GM23338 (cell line): ENCODE data around the gene ZFYVE28. TPM values are rescaled to one million over a fixed set of nuclear protein-coding genes. Genes with fewer than 3 reads are reported as not detected.

ENCODE experiments used
- ATAC-seq: fragments of 200-7000 bp; cut with Tn5 transposase; 3 replicates; pipeline ENCODE4 v1.9.1; 2020
- DNase-seq: peaks from one replicate; pipeline ENCODE4 v3.0.0-alpha.2; 2015; ENCODE audit warnings: low spot score
- H2AFZ ChIP-seq: fragments of 200-600 bp; sonication (generic); 2 replicates; pipeline ENCODE4 v1.8.0; 2016; ENCODE audit warnings: antibody characterized with exemption, mild to moderate bottlenecking, moderate library complexity
- H3F3A ChIP-seq: fragments of 200-600 bp; sonication (generic); replicated peaks from 2 replicates; pipeline ENCODE4 v1.8.0; 2017; ENCODE audit warnings: antibody characterized with exemption, mixed run types, low read depth
- H3K27ac ChIP-seq: fragments of 200-600 bp; sonication (generic); 2 replicates; pipeline ENCODE4 v1.6.1; 2016; ENCODE audit warnings: low read depth
- H3K27me3 ChIP-seq: fragments of 200-600 bp; sonication (generic); 2 replicates; pipeline ENCODE4 v1.8.0; 2016; ENCODE audit warnings: mild to moderate bottlenecking, mixed run types, moderate library complexity; ENCODE audit not compliant: insufficient read depth
- H3K36me3 ChIP-seq: fragments of 200-600 bp; sonication (generic); 2 replicates; pipeline ENCODE4 v1.8.0; 2016; ENCODE audit warnings: mild to moderate bottlenecking; ENCODE audit not compliant: insufficient read depth
- H3K4me1 ChIP-seq: fragments of 200-600 bp; sonication (generic); 2 replicates; pipeline ENCODE4 v1.8.0; 2016; ENCODE audit warnings: mild to moderate bottlenecking, moderate library complexity; ENCODE audit not compliant: insufficient read depth
- H3K4me2 ChIP-seq: fragments of 200-600 bp; sonication (generic); 2 replicates; pipeline ENCODE4 v1.7.1; 2017; ENCODE audit warnings: mixed run types
- H3K4me3 ChIP-seq: fragments of 200-600 bp; sonication (generic); 2 replicates; pipeline ENCODE4 v1.6.1; 2016; ENCODE audit warnings: mixed run types
- H3K79me2 ChIP-seq: fragments of 200-600 bp; sonication (generic); replicated peaks from 2 replicates; pipeline ENCODE4 v1.8.0; 2017; ENCODE audit warnings: mild to moderate bottlenecking; ENCODE audit not compliant: insufficient read depth
- H3K9me2 ChIP-seq: fragments of 200-600 bp; sonication (generic); 2 replicates; pipeline ENCODE4 v1.8.0; 2017; ENCODE audit not compliant: insufficient read depth
- H4K20me1 ChIP-seq: fragments of 200-600 bp; sonication (generic); replicated peaks from 2 replicates; pipeline ENCODE4 v1.8.0; 2017; ENCODE audit warnings: mild to moderate bottlenecking; ENCODE audit not compliant: insufficient read depth
- H3K27ac Mint-ChIP-seq: 2 replicates; pipeline ENCODE4 v1.8.0; 2020; ENCODE audit warnings: inconsistent platforms, mild to moderate bottlenecking, moderate library complexity, mixed read lengths
- H3K27me3 Mint-ChIP-seq: 3 replicates; pipeline ENCODE4 v1.8.0; 2022; ENCODE audit warnings: low read depth, mild to moderate bottlenecking, moderate library complexity, mixed read lengths, inconsistent platforms; ENCODE audit not compliant: insufficient read depth, poor library complexity
- H3K36me3 Mint-ChIP-seq: 3 replicates; pipeline ENCODE4 v1.8.0; 2021; ENCODE audit warnings: low read depth, mild to moderate bottlenecking, inconsistent platforms, moderate library complexity, mixed read lengths
- H3K4me1 Mint-ChIP-seq: 3 replicates; pipeline ENCODE4 v1.8.0; 2020; ENCODE audit warnings: mild to moderate bottlenecking, inconsistent platforms, mixed read lengths
- H3K4me3 Mint-ChIP-seq: 3 replicates; pipeline ENCODE4 v1.8.0; 2021; ENCODE audit warnings: moderate library complexity, mild to moderate bottlenecking, inconsistent platforms, mixed read lengths
- H3K9me3 Mint-ChIP-seq: 3 replicates; pipeline ENCODE4 v1.8.0; 2020; ENCODE audit warnings: moderate library complexity, mild to moderate bottlenecking, inconsistent platforms, mixed read lengths
- CREB1 ChIP-seq: fragments of 250-450 bp; sonication (Bioruptor Pico); IDR thresholded peaks from 2 replicates; pipeline ENCODE4 v1.5.0; 2020; ENCODE audit warnings: low read depth, mild to moderate bottlenecking, moderate library complexity
- CTCF ChIP-seq, 2 experiments: fragments of 200-600 bp in 1 of 2; sonication (generic) in 1 of 2; conservative IDR thresholded peaks; 2 replicates each; pipeline versions ENCODE4 v1.5.1 to v1.6.1; 2016 to 2017; ENCODE audit warnings: antibody characterized with exemption in 2 of 2, low read depth in 2 of 2, mild to moderate bottlenecking in 2 of 2, moderate library complexity in 1 of 2
- EZH2phosphoT487 ChIP-seq: fragments of 200-600 bp; sonication (generic); IDR thresholded peaks from one replicate; pipeline ENCODE4 v1.8.1; 2018; ENCODE audit warnings: antibody characterized with exemption; ENCODE audit not compliant: unreplicated experiment
- JUNB ChIP-seq: IDR thresholded peaks from one replicate; pipeline ENCODE4 v1.6.1; 2016; ENCODE audit warnings: antibody characterized with exemption; ENCODE audit not compliant: unreplicated experiment
- POLR2AphosphoS5 ChIP-seq: IDR thresholded peaks from 2 replicates; pipeline ENCODE4 v1.6.1; 2016; ENCODE audit warnings: antibody characterized with exemption, low read depth
- polyA plus RNA-seq: library from polyadenylated mRNA; unstranded; fragments of >200 nt; fragmentation: Nextera tagmentation; extraction: Ambion mirVana; gene quantifications from 2 replicates; pipeline ENCODE4 v1.2.1, GENCODE V29; 2016
- total RNA-seq: library from RNA; depleted of rRNA; stranded (reverse); fragments of >200 nt; shearing (Covaris generic); gene quantifications from 2 replicates; pipeline ENCODE4 v1.2.3, GENCODE V29; 2014
- TF ChIP-seq, protein P1 (sequence below): fragments of 250-450 bp; sonication (Bioruptor Pico); IDR thresholded peaks from 2 replicates; pipeline ENCODE4 v1.5.0; 2020; ENCODE audit warnings: mild to moderate bottlenecking, moderate library complexity

Gene ZFYVE28
- total and polyA plus RNA-seq, 2 experiments from 2014 or later = 2.6 to 4.6 TPM

- Histone ChIP-seq H3K36me3 (no peaks in the 10 kb centered on the region), H2AFZ (peak overlapping the region; percentile 99), H3F3A (peaks cover 14% of the 10 kb centered on the region), H3K9me2 (no peaks in the 10 kb centered on the region), H3K79me2 (peaks cover 6% of the 10 kb centered on the region), H4K20me1 (0 out of 2 replicates have a peak, but pooled peaks cover 4% of the 10 kb centered on the region), H3K27me3 (peaks cover 28% of the 10 kb centered on the region), H3K27ac (no peak overlapping the region), H3K4me2 (peak overlapping the region; percentile 88), H3K4me3 (peak overlapping the region; percentile 68), H3K4me1 (peaks cover 10% of the 10 kb centered on the region; the same call in 1 of the 2 replicates)
- H3K27ac Mint-ChIP-seq = no peak overlapping the region
- DNase-seq (peak; percentile 87), ATAC-seq (peak; percentile 88)
- H3K36me3 Mint-ChIP-seq = peaks cover 6% of the 10 kb centered on the region; the same call in 1 of the 3 replicates
- peak overlapping the region; percentile 72 for H3K4me3 Mint-ChIP-seq
- peaks cover 18% of the 10 kb centered on the region for H3K4me1 Mint-ChIP-seq
- no peaks in the 10 kb centered on the region for H3K9me3 Mint-ChIP-seq
- peaks cover 37% of the 10 kb centered on the region for H3K27me3 Mint-ChIP-seq
- TF ChIP-seq JUNB = no peak
- 0 out of 2 replicates have a peak, but pooled peaks have one; percentile 5 for TF ChIP-seq POLR2AphosphoS5
- peak; percentile 23 to 52; a peak in 3 of 4 replicates for TF ChIP-seq CTCF (conservative IDR thresholded peaks at IDR 0.05; ENCODE audit: low read depth in 2 of 2)
- TF ChIP-seq EZH2phosphoT487 = no peak
Measured at GRCh38 chr4:2462218-2462991, 44.0 kb upstream of the ZFYVE28 start.

- H3K27me3 ChIP-seq = peaks cover 28% of the 10 kb centered on the region
- H3F3A ChIP-seq = peaks cover 14% of the 10 kb centered on the region
- H3K9me2 ChIP-seq = no peaks in the 10 kb centered on the region
- H3K27ac Mint-ChIP-seq = no peak overlapping the region
- H3K4me3 ChIP-seq = peak overlapping the region; percentile 68
- H3K4me1 ChIP-seq = peaks cover 10% of the 10 kb centered on the region; the same call in 1 of the 2 replicates
- peak overlapping the region; percentile 88 for H3K4me2 ChIP-seq
- H3K9me3 Mint-ChIP-seq = no peaks in the 10 kb centered on the region
- peaks cover 37% of the 10 kb centered on the region for H3K27me3 Mint-ChIP-seq
- ATAC-seq = no peak
- DNase-seq = no peak
- peak overlapping the region; percentile 99 for H2AFZ ChIP-seq
- H3K4me1 Mint-ChIP-seq = peaks cover 16% of the 10 kb centered on the region
- 0 out of 2 replicates have a peak, but pooled peaks cover 4% of the 10 kb centered on the region for H4K20me1 ChIP-seq
- H3K36me3 Mint-ChIP-seq = no peaks in the 10 kb centered on the region; the same call in 2 of the 3 replicates
- H3K4me3 Mint-ChIP-seq = peak overlapping the region; percentile 72
- H3K79me2 ChIP-seq = no peaks in the 10 kb centered on the region
- no peaks in the 10 kb centered on the region for H3K36me3 ChIP-seq
- no peak overlapping the region for H3K27ac ChIP-seq
- TF ChIP-seq JUNB = no peak
- TF ChIP-seq, protein P1, sequence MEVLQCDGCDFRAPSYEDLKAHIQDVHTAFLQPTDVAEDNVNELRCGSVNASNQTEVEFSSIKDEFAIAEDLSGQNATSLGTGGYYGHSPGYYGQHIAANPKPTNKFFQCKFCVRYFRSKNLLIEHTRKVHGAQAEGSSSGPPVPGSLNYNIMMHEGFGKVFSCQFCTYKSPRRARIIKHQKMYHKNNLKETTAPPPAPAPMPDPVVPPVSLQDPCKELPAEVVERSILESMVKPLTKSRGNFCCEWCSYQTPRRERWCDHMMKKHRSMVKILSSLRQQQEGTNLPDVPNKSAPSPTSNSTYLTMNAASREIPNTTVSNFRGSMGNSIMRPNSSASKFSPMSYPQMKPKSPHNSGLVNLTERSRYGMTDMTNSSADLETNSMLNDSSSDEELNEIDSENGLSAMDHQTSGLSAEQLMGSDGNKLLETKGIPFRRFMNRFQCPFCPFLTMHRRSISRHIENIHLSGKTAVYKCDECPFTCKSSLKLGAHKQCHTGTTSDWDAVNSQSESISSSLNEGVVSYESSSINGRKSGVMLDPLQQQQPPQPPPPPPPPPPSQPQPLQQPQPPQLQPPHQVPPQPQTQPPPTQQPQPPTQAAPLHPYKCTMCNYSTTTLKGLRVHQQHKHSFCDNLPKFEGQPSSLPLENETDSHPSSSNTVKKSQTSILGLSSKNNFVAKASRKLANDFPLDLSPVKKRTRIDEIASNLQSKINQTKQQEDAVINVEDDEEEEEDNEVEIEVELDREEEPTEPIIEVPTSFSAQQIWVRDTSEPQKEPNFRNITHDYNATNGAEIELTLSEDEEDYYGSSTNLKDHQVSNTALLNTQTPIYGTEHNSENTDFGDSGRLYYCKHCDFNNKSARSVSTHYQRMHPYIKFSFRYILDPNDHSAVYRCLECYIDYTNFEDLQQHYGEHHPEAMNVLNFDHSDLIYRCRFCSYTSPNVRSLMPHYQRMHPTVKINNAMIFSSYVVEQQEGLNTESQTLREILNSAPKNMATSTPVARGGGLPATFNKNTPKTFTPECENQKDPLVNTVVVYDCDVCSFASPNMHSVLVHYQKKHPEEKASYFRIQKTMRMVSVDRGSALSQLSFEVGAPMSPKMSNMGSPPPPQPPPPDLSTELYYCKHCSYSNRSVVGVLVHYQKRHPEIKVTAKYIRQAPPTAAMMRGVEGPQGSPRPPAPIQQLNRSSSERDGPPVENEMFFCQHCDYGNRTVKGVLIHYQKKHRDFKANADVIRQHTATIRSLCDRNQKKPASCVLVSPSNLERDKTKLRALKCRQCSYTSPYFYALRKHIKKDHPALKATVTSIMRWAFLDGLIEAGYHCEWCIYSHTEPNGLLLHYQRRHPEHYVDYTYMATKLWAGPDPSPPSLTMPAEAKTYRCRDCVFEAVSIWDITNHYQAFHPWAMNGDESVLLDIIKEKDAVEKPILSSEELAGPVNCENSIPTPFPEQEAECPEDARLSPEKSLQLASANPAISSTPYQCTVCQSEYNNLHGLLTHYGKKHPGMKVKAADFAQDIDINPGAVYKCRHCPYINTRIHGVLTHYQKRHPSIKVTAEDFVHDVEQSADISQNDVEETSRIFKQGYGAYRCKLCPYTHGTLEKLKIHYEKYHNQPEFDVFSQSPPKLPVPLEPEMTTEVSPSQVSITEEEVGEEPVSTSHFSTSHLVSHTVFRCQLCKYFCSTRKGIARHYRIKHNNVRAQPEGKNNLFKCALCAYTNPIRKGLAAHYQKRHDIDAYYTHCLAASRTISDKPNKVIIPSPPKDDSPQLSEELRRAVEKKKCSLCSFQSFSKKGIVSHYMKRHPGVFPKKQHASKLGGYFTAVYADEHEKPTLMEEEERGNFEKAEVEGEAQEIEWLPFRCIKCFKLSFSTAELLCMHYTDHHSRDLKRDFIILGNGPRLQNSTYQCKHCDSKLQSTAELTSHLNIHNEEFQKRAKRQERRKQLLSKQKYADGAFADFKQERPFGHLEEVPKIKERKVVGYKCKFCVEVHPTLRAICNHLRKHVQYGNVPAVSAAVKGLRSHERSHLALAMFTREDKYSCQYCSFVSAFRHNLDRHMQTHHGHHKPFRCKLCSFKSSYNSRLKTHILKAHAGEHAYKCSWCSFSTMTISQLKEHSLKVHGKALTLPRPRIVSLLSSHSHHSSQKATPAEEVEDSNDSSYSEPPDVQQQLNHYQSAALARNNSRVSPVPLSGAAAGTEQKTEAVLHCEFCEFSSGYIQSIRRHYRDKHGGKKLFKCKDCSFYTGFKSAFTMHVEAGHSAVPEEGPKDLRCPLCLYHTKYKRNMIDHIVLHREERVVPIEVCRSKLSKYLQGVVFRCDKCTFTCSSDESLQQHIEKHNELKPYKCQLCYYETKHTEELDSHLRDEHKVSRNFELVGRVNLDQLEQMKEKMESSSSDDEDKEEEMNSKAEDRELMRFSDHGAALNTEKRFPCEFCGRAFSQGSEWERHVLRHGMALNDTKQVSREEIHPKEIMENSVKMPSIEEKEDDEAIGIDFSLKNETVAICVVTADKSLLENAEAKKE = no peak
- TF ChIP-seq CTCF (conservative IDR thresholded peaks at IDR 0.05; ENCODE audit: low read depth in 2 of 2) = no peak
- TF ChIP-seq CREB1 = no peak
- no peak for TF ChIP-seq POLR2AphosphoS5
Measured at GRCh38 chr4:2461246-2461960, 43.0 kb upstream of the ZFYVE28 start.
